OCI-LY7 (cell line): ENCODE data around the gene GRID1.

Experiments used
- CTCF ChIP-seq: fragments of 200-600 bp; sonication (generic); conservative IDR thresholded peaks from 2 replicates; pipeline ENCODE4 v1.5.1; 2014; ENCODE audit warnings: mild to moderate bottlenecking, antibody characterized with exemption, low read length, moderate library complexity, mixed read lengths
- EZH2phosphoT487 ChIP-seq: fragments of 200-600 bp; sonication (generic); IDR thresholded peaks from 2 replicates; pipeline ENCODE4 v1.6.1; 2018; ENCODE audit warnings: low read depth, borderline replicate concordance, mild to moderate bottlenecking, mixed run types, antibody characterized with exemption, low read length, moderate library complexity, mixed read lengths

DNA sequence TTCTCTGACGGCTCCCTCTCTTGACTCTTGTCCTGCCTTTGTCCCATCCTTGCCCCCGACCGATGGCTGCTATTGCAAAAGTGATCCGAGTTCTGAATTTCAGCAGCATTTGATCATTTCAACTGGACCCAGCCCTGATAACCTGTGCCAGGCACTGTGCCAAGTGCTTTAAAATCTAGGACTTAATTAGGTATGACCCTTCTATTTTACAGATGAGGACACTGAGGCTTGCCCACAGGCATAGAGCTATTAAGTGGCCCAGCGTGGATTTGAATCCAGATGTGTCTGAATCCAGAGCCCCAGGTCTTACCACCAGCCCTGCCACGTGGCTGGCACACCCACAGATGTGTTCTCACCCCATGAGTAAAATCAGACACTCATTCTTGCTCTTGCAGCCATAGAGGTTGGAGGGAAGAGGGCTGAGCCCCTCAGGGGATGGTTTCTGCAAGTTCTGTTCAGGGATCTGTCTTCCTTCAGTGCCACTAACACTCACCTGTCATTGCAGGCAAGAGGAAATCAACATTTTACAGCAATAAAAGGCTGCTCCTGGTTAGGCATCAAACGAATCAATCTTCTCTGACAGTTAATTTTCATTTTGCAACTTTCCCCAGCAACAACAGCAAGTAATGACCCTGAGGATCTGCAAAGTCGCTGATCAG is 101.2 kb downstream of the GRID1 start:
- TF ChIP-seq CTCF (no peak), EZH2phosphoT487 (no peak)
